OCI-LY7 (cell line): ENCODE measurements around the gene WNT6. TPM values are rescaled to one million over a fixed set of nuclear protein-coding genes. Genes with fewer than 3 reads are reported as not detected.

Source experiments
- BruUV-seq: library from RNA; stranded (reverse); fragments of 400-500 nt; replicated peaks from 2 replicates; lab custom pipeline; 2021; lab: Mats Ljungman, UMichigan
- CTCF ChIA-PET: fragments of 300-600 bp; sonication (Branson Sonifier 250); formaldehyde crosslinking; loops from one replicate; lab custom pipeline; 2022; ENCODE audit warnings: antibody characterized with exemption; ENCODE audit not compliant: unreplicated experiment; lab: Charles Lee
- POLR2A ChIA-PET: fragments of 300-600 bp; sonication (Branson Sonifier 250); formaldehyde crosslinking; loops from one replicate; lab custom pipeline; 2022; ENCODE audit warnings: antibody characterized with exemption; lab: Charles Lee
- DNase-seq: peaks from one replicate; pipeline ENCODE4 v3.0.0-alpha.2; 2015; ENCODE audit warnings: low spot score
- H2AFZ ChIP-seq: fragments of 200-600 bp; sonication (generic), shearing (Covaris generic); 2 replicates; pipeline ENCODE4 v1.6.1; 2014; ENCODE audit warnings: mild to moderate bottlenecking, antibody characterized with exemption, low read length, moderate library complexity
- H3K27ac ChIP-seq: fragments of 200-600 bp; sonication (generic); 2 replicates; pipeline ENCODE4 v1.5.1; 2014; ENCODE audit warnings: mixed run types, low read depth, mild to moderate bottlenecking, moderate library complexity, low read length, inconsistent platforms; ENCODE audit not compliant: poor library complexity, severe bottlenecking
- H3K36me3 ChIP-seq: fragments of 200-600 bp; sonication (generic); 2 replicates; pipeline ENCODE4 v1.6.1; 2014; ENCODE audit warnings: mild to moderate bottlenecking, antibody characterized with exemption, low read length, moderate library complexity, mixed read lengths; ENCODE audit not compliant: insufficient read depth
- H3K4me1 ChIP-seq: fragments of 200-600 bp; sonication (generic); 2 replicates; pipeline ENCODE4 v1.5.1; 2014; ENCODE audit warnings: mild to moderate bottlenecking, low read length; ENCODE audit not compliant: insufficient read depth, poor library complexity, severe bottlenecking
- H3K4me2 ChIP-seq: fragments of 200-600 bp; sonication (generic); 2 replicates; pipeline ENCODE4 v1.6.1; 2014; ENCODE audit warnings: mild to moderate bottlenecking, low read length
- H3K4me3 ChIP-seq: fragments of 200-600 bp; sonication (generic); 2 replicates; pipeline ENCODE4 v1.5.1; 2014; ENCODE audit warnings: mild to moderate bottlenecking, low read depth, low read length; ENCODE audit not compliant: poor library complexity, severe bottlenecking
- H3K79me2 ChIP-seq: fragments of 200-600 bp; sonication (generic); 2 replicates; pipeline ENCODE4 v1.6.1; 2016; ENCODE audit warnings: low read depth, mild to moderate bottlenecking, low read length, moderate library complexity, mixed read lengths; ENCODE audit not compliant: insufficient read depth
- H3K9me2 ChIP-seq: fragments of 200-600 bp; sonication (generic); 2 replicates; pipeline ENCODE4 v1.6.1; 2016; ENCODE audit warnings: mild to moderate bottlenecking, low read length, mixed read lengths; ENCODE audit not compliant: insufficient read depth
- H3K9me3 ChIP-seq: fragments of 200-600 bp; sonication (generic); 2 replicates; pipeline ENCODE4 v1.6.1; 2014; ENCODE audit warnings: mild to moderate bottlenecking, mixed run types, low read length, mixed read lengths
- H4K20me1 ChIP-seq: fragments of 200-600 bp; sonication (generic); 2 replicates; pipeline ENCODE4 v1.6.1; 2014; ENCODE audit warnings: mild to moderate bottlenecking, antibody characterized with exemption, low read length, moderate library complexity, mixed read lengths; ENCODE audit not compliant: insufficient read depth
- EZH2phosphoT487 ChIP-seq: fragments of 200-600 bp; sonication (generic); IDR thresholded peaks from 2 replicates; pipeline ENCODE4 v1.6.1; 2018; ENCODE audit warnings: low read depth, borderline replicate concordance, mild to moderate bottlenecking, mixed run types, antibody characterized with exemption, low read length, moderate library complexity, mixed read lengths
- intact Hi-C: fragments of 100-400 bp; cut with micrococcal nuclease; formaldehyde crosslinking; loops from one replicate; pipeline ENCODE4 v1.10.0; 2022; ENCODE audit not compliant: unreplicated experiment
- total RNA-seq, 2 experiments: library from RNA; depleted of rRNA in 1 of 2; stranded (reverse); fragments of >200 nt in 1 of 2; shearing (Covaris generic) in 1 of 2; gene quantifications; 2 replicates each; pipeline ENCODE4 v1.2.3, GENCODE V29; 2014 to 2022
- TF ChIP-seq, protein P1 (sequence below): fragments of 200-600 bp; sonication (generic); conservative IDR thresholded peaks from 2 replicates; pipeline ENCODE4 v1.5.1; 2014; ENCODE audit warnings: mild to moderate bottlenecking, antibody characterized with exemption, low read length, moderate library complexity, mixed read lengths

The WNT6 gene
- total RNA-seq, 2 experiments from 2014 or later: 0.74 TPM; not detected in 1

- Histone ChIP-seq H4K20me1 (no peaks in the 10 kb centered on the region), H3K4me1 (peaks cover 83% of the 10 kb centered on the region), H3K9me3 (no peaks in the 10 kb centered on the region), H3K36me3 (no peaks in the 10 kb centered on the region), H3K79me2 (no peaks in the 10 kb centered on the region), H3K4me3 (no peak overlapping the region), H3K9me2 (no peaks in the 10 kb centered on the region), H3K4me2 (peak overlapping the region; percentile 88; the same call in 1 of the 2 replicates), H3K27ac (no peak overlapping the region), H2AFZ (no peak overlapping the region)
- ChIA-PET POLR2A (interaction anchor here (2.4 kb wide), 1 partner anchor 14 kb away, joined by 12 read pairs; no protein-coding TSS in a partner anchor), CTCF (interaction anchor here (0.6 to 1.0 kb wide), 3 partner anchors 10 to 14 kb away, joined by 3 read pairs; no protein-coding TSS in a partner anchor)
- TF ChIP-seq, protein P1, sequence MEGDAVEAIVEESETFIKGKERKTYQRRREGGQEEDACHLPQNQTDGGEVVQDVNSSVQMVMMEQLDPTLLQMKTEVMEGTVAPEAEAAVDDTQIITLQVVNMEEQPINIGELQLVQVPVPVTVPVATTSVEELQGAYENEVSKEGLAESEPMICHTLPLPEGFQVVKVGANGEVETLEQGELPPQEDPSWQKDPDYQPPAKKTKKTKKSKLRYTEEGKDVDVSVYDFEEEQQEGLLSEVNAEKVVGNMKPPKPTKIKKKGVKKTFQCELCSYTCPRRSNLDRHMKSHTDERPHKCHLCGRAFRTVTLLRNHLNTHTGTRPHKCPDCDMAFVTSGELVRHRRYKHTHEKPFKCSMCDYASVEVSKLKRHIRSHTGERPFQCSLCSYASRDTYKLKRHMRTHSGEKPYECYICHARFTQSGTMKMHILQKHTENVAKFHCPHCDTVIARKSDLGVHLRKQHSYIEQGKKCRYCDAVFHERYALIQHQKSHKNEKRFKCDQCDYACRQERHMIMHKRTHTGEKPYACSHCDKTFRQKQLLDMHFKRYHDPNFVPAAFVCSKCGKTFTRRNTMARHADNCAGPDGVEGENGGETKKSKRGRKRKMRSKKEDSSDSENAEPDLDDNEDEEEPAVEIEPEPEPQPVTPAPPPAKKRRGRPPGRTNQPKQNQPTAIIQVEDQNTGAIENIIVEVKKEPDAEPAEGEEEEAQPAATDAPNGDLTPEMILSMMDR: no peak
- no peak for TF ChIP-seq EZH2phosphoT487
- intact Hi-C loops: loop anchor here (10.0 kb wide), 1 partner anchor 392 kb away; the partner anchor contains the start of gene DNAJB2
- DNase-seq: no peak
- no TSS peak for BruUV-seq
Measured at GRCh38 chr2:218882866-218883366, 23.3 kb downstream of the WNT6 start.

DNA sequence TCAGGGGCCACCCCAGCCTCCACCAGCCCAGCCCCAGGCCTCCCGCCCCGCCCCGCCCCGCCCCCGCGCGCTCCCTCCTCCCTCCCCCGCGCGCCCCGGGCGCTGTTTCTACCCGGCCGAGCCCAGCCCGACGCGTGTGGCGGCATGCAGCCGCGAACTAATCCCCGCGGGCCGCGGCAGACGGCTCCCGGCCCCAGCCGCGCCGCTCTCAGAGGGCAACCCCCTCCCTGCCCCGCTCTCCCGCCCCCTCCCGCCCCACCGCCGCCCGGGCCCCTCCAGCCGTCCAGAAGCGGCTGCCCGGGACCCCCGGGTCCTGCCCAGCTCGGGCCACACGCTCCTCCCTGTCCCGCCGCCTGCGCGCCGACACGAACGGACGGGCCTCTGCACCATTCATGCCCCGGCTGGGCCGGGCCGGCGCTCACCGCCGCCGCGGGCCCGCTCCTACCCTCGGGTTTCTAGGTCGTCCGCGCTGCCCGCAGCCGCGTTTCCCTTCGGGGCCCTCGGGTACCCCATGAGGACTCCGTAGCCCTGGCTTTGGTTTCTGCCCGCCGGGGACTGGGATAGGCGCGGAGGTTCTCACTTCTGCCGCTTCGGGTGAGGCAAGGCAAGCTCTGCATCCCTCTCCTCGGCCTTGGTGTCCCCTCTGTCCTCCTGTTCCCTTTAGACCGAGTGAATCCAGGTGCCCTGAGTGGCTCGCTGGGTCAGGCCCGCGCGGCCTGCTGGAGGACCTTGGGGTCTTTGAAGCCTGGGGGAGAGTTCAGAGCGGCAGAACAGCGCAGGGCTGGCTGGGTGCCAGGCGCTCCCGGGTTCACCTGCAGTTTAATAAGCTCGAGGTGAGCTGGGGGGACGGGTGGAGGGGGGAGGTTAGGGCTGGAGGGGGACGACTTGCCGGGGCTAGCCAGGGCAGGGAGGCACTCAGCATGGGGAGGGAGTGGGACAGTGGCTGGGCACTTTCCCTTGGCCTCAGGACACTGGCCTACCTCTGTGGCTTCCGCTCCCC, 24.2 kb downstream of the WNT6 start:
- peaks cover 74% of the 10 kb centered on the region for H3K4me1 ChIP-seq
- peak overlapping the region; percentile 88; the same call in 1 of the 2 replicates for H3K4me2 ChIP-seq
- no peaks in the 10 kb centered on the region for H4K20me1 ChIP-seq
- BruUV-seq: no TSS peak
- CTCF ChIA-PET: interaction anchor here (0.6 to 1.0 kb wide), 3 partner anchors 9 to 225 kb away, joined by 3 to 7 read pairs (median 3); no protein-coding TSS in a partner anchor
- H3K27ac ChIP-seq: no peak overlapping the region
- POLR2A ChIA-PET: interaction anchor here (2.4 kb wide), 1 partner anchor 13 kb away, joined by 12 read pairs; no protein-coding TSS in a partner anchor
- no peak overlapping the region for H2AFZ ChIP-seq
- no peaks in the 10 kb centered on the region for H3K36me3 ChIP-seq
- no peaks in the 10 kb centered on the region for H3K9me3 ChIP-seq
- H3K9me2 ChIP-seq: no peaks in the 10 kb centered on the region
- no peaks in the 10 kb centered on the region for H3K79me2 ChIP-seq
- intact Hi-C loops: loop anchor here (10.0 kb wide), 1 partner anchor 391 kb away; the partner anchor contains the start of gene DNAJB2
- DNase-seq: peak; percentile 26
- TF ChIP-seq EZH2phosphoT487: no peak
- TF ChIP-seq, protein P1: no peak
- H3K4me3 ChIP-seq: peak overlapping the region; percentile 8
